Panc1 (cell line): ENCODE data around the gene CCDC160. TPM values are rescaled to one million over a fixed set of nuclear protein-coding genes. Genes with fewer than 3 reads are reported as not detected.

Experiments
- ATAC-seq: fragments of 200-7000 bp; cut with Tn5 transposase; 2 replicates; pipeline ENCODE4 v1.9.1; 2020; ENCODE audit warnings: mild to moderate bottlenecking, moderate library complexity
- BruUV-seq: library from RNA; stranded (reverse); fragments of 400-500 nt; replicated peaks from 2 replicates; lab custom pipeline; 2021; lab: Mats Ljungman, UMichigan
- CTCF ChIA-PET: fragments of 300-600 bp; sonication (Branson Sonifier 250); formaldehyde crosslinking; loops from one replicate; lab custom pipeline; 2022; ENCODE audit warnings: antibody characterized with exemption; lab: Charles Lee
- POLR2A ChIA-PET: fragments of 300-600 bp; sonication (Branson Sonifier 250); formaldehyde crosslinking; loops from one replicate; lab custom pipeline; 2022; ENCODE audit warnings: antibody characterized with exemption; lab: Charles Lee
- DNase-seq: peaks from one replicate; pipeline ENCODE4 v3.0.0-alpha.2; 2010; ENCODE audit warnings: low read depth, low spot score
- H3K27ac ChIP-seq: 2 replicates; pipeline ENCODE4 v1.5.1; 2011; ENCODE audit warnings: mild to moderate bottlenecking, low read length, inconsistent platforms
- H3K27me3 ChIP-seq: fragments of 200-500 bp; sonication (Bioruptor generic); 2 replicates; pipeline ENCODE4 v1.6.0; 2014; ENCODE audit warnings: low read length, inconsistent platforms; ENCODE audit not compliant: control insufficient read depth, insufficient read depth
- H3K36me3 ChIP-seq: fragments of 200-500 bp; sonication (Bioruptor generic); 2 replicates; pipeline ENCODE4 v1.5.1; 2014; ENCODE audit warnings: inconsistent platforms, mild to moderate bottlenecking, low read length, moderate library complexity; ENCODE audit not compliant: control insufficient read depth, insufficient read depth
- H3K4me1 ChIP-seq: 2 replicates; pipeline ENCODE4 v1.5.1; 2011; ENCODE audit warnings: inconsistent platforms, mild to moderate bottlenecking, low read length, moderate library complexity; ENCODE audit not compliant: control insufficient read depth, insufficient read depth
- H3K4me3 ChIP-seq, 2 experiments: 2 replicates each; pipeline ENCODE4 v1.5.1; 2011 to 2012; ENCODE audit warnings: low read depth in 2 of 2, low read length in 2 of 2, mild to moderate bottlenecking in 2 of 2, inconsistent platforms in 1 of 2, moderate library complexity in 1 of 2
- H3K9me3 ChIP-seq: fragments of 200-500 bp; sonication (Bioruptor generic); 2 replicates; pipeline ENCODE4 v1.5.1; 2014; ENCODE audit warnings: low read depth, mild to moderate bottlenecking, inconsistent platforms, low read length, moderate library complexity; ENCODE audit not compliant: control insufficient read depth, insufficient read depth
- CTCF ChIP-seq: fragments of 450-650 bp; IDR thresholded peaks from 2 replicates; pipeline ENCODE4 v1.5.1; 2017; ENCODE audit warnings: mild to moderate bottlenecking
- POLR2AphosphoS5 ChIP-seq: IDR thresholded peaks from 2 replicates; pipeline ENCODE4 v1.6.1; 2012; ENCODE audit warnings: mild to moderate bottlenecking, low read depth, low read length, moderate library complexity
- REST ChIP-seq, 2 experiments: IDR thresholded peaks; 2 replicates each; pipeline ENCODE4 v1.6.1; 2011 to 2012; ENCODE audit warnings: low read depth in 2 of 2, control low read depth in 1 of 2, low read length in 1 of 2, mild to moderate bottlenecking in 1 of 2, moderate library complexity in 1 of 2; ENCODE audit not compliant: insufficient read depth in 1 of 2
- SIN3A ChIP-seq: IDR thresholded peaks from 2 replicates; pipeline ENCODE4 v1.6.1; 2012; ENCODE audit warnings: low read depth, mild to moderate bottlenecking, low read length, moderate library complexity, borderline replicate concordance; ENCODE audit not compliant: insufficient read depth
- TCF7L2 ChIP-seq: IDR thresholded peaks from 2 replicates; pipeline ENCODE4 v1.6.1; 2011; ENCODE audit warnings: mild to moderate bottlenecking, low read depth, low read length, inconsistent platforms
- in situ Hi-C: cut with HindIII; loops from 2 replicates; pipeline ENCODE4 v1.10.0; 2016; ENCODE audit warnings: low sequenced_read_pairs, low pct_unique_long_range_greater_than_20kb
- intact Hi-C: fragments of 100-400 bp; cut with micrococcal nuclease; formaldehyde crosslinking; loops from one replicate; pipeline ENCODE4 v1.10.0; 2022; ENCODE audit not compliant: unreplicated experiment
- total RNA-seq: library from RNA; stranded (reverse); gene quantifications from one replicate; pipeline ENCODE4 v1.2.1, GENCODE V29; 2021; ENCODE audit not compliant: unreplicated experiment

The CCDC160 gene
- total RNA-seq, 1 experiment from 2014 or later = not detected

GRCh38 chrX:134206221-134206620 is 30.8 kb upstream of the CCDC160 start:
- ChIA-PET POLR2A (no interaction called here), CTCF (no interaction called here)
- TF ChIP-seq SIN3A = no peak
- no peak for TF ChIP-seq REST (IDR thresholded peaks at IDR 0.05; ENCODE audit: insufficient read depth in 1 of 2, low read depth in 2 of 2, low read length in 1 of 2)
- TF ChIP-seq TCF7L2 = no peak
- no peak for TF ChIP-seq POLR2AphosphoS5
- no peak for TF ChIP-seq CTCF
- no peak for DNase-seq
- H3K36me3 ChIP-seq = no peaks in the 10 kb centered on the region
- in situ Hi-C loops (no loop called here), intact Hi-C loops (no loop called here)
- H3K9me3 ChIP-seq = no peaks in the 10 kb centered on the region; the same call in 1 of the 2 replicates
- no TSS peak for BruUV-seq
- no peaks in the 10 kb centered on the region for H3K27me3 ChIP-seq
- no peaks in the 10 kb centered on the region for H3K4me1 ChIP-seq
- no peak for ATAC-seq
- H3K27ac ChIP-seq = no peak overlapping the region
- no peak overlapping the region for H3K4me3 ChIP-seq

- Histone ChIP-seq H3K4me3 (no peak overlapping the region), H3K36me3 (no peaks in the 10 kb centered on the region), H3K4me1 (no peaks in the 10 kb centered on the region), H3K27me3 (no peaks in the 10 kb centered on the region), H3K9me3 (no peaks in the 10 kb centered on the region), H3K27ac (no peak overlapping the region)
- in situ Hi-C loops (no loop called here), intact Hi-C loops (no loop called here)
- ChIA-PET CTCF (no interaction called here), POLR2A (no interaction called here)
- TF ChIP-seq POLR2AphosphoS5 (no peak), SIN3A (no peak), TCF7L2 (no peak), REST (IDR thresholded peaks at IDR 0.05; ENCODE audit: insufficient read depth in 1 of 2, low read depth in 2 of 2, low read length in 1 of 2) (no peak), CTCF (no peak)
- BruUV-seq = no TSS peak
- ATAC-seq (no peak), DNase-seq (no peak)
Measured at GRCh38 chrX:134210465-134210864, 26.5 kb upstream of the CCDC160 start.
